Mesothelial cell of epicardium (in vitro differentiated cells): ENCODE data around the gene FKBP2. TPM values are rescaled to one million over a fixed set of nuclear protein-coding genes. Genes with fewer than 3 reads are reported as not detected.

Experiments
- DNase-seq, 2 experiments: peaks; one replicate each; pipeline ENCODE4 v3.0.0; 2021; ENCODE audit warnings: low spot score in 2 of 2; ENCODE audit not compliant: unreplicated experiment in 2 of 2
- H3K27ac Mint-ChIP-seq: 2 replicates; pipeline ENCODE4 v1.8.0; 2021; ENCODE audit warnings: mixed read lengths
- H3K27me3 Mint-ChIP-seq: 2 replicates; pipeline ENCODE4 v1.8.0; 2021; ENCODE audit warnings: low read depth, mixed read lengths
- H3K36me3 Mint-ChIP-seq: 2 replicates; pipeline ENCODE4 v1.8.0; 2021; ENCODE audit warnings: mixed read lengths
- H3K4me1 Mint-ChIP-seq: 2 replicates; pipeline ENCODE4 v1.8.0; 2021; ENCODE audit warnings: mixed read lengths
- H3K4me3 Mint-ChIP-seq: 2 replicates; pipeline ENCODE4 v1.8.0; 2021; ENCODE audit warnings: mild to moderate bottlenecking, moderate library complexity, mixed read lengths
- H3K9me3 Mint-ChIP-seq: 2 replicates; pipeline ENCODE4 v1.8.0; 2021; ENCODE audit warnings: mixed read lengths
- CTCF ChIP-seq: fragments of 200-600 bp; sonication (generic); IDR thresholded peaks from one replicate; pipeline ENCODE4 v1.5.0; 2021; ENCODE audit warnings: antibody characterized with exemption; ENCODE audit not compliant: unreplicated experiment
- total RNA-seq: library from RNA; stranded (reverse); gene quantifications from 3 replicates; pipeline ENCODE4 v1.2.1, GENCODE V29; 2021

FKBP2 gene
- total RNA-seq, 1 donor from 2014 or later, result 36.4 TPM

GRCh38 chr11:64211181-64211872 lies 29.6 kb upstream of the FKBP2 start:
- TF ChIP-seq CTCF, result no peak
- peaks cover 4% of the 10 kb centered on the region for H3K36me3 Mint-ChIP-seq
- no peak overlapping the region for H3K4me3 Mint-ChIP-seq

GRCh38 chr11:64216879-64217278 lies 24.0 kb upstream of the FKBP2 start:
- no peak for TF ChIP-seq CTCF
- H3K27me3 Mint-ChIP-seq, result no peaks in the 10 kb centered on the region
- H3K4me1 Mint-ChIP-seq, result no peaks in the 10 kb centered on the region
- peaks cover 4% of the 10 kb centered on the region for H3K36me3 Mint-ChIP-seq
- no peak for DNase-seq
- peaks cover 3% of the 10 kb centered on the region for H3K9me3 Mint-ChIP-seq
- no peak overlapping the region for H3K27ac Mint-ChIP-seq
- no peak overlapping the region for H3K4me3 Mint-ChIP-seq

More at GRCh38 chr11:64211181-64211872, 29.6 kb upstream of the FKBP2 start:
- no peak overlapping the region for H3K27ac Mint-ChIP-seq
- H3K9me3 Mint-ChIP-seq, result peaks cover 3% of the 10 kb centered on the region
- DNase-seq, result no peak
- no peaks in the 10 kb centered on the region for H3K27me3 Mint-ChIP-seq
- H3K4me1 Mint-ChIP-seq, result peaks cover 2% of the 10 kb centered on the region

GRCh38 chr11:64218628-64219353 lies 22.1 kb upstream of the FKBP2 start:
- TF ChIP-seq CTCF, result no peak
- no peak overlapping the region for H3K27ac Mint-ChIP-seq
- H3K4me1 Mint-ChIP-seq, result no peaks in the 10 kb centered on the region
- H3K27me3 Mint-ChIP-seq, result no peaks in the 10 kb centered on the region
- peaks cover 4% of the 10 kb centered on the region for H3K36me3 Mint-ChIP-seq
- H3K9me3 Mint-ChIP-seq, result peaks cover 3% of the 10 kb centered on the region
- no peak for DNase-seq
- no peak overlapping the region for H3K4me3 Mint-ChIP-seq

GRCh38 chr11:64219354-64219684 lies 21.6 kb upstream of the FKBP2 start:
- Mint-ChIP-seq H3K4me1 (no peaks in the 10 kb centered on the region), H3K4me3 (no peak overlapping the region), H3K9me3 (peaks cover 3% of the 10 kb centered on the region), H3K27ac (no peak overlapping the region), H3K36me3 (peaks cover 4% of the 10 kb centered on the region), H3K27me3 (no peaks in the 10 kb centered on the region)
- TF ChIP-seq CTCF, result no peak
- DNase-seq, result no peak

- Mint-ChIP-seq H3K27me3 (no peaks in the 10 kb centered on the region), H3K4me1 (no peaks in the 10 kb centered on the region), H3K4me3 (no peak overlapping the region), H3K9me3 (peaks cover 3% of the 10 kb centered on the region), H3K36me3 (peaks cover 4% of the 10 kb centered on the region), H3K27ac (no peak overlapping the region)
- DNase-seq, result no peak
- TF ChIP-seq CTCF, result no peak
These were observed 21.1 kb upstream of the FKBP2 start for GRCh38 chr11:64219755-64220154.
